Testis (tissue), 2 donors: ENCODE results near the gene CFDP1.

Experiments used
- CTCF ChIP-seq, 3 experiments: fragments of 450-650 bp in 2 of 3; fragments of 200-600 bp in 1 of 3; sonication (generic) in 1 of 3; IDR thresholded peaks; one replicate each; pipeline ENCODE4 v1.5.1; 2016 to 2019; ENCODE audit warnings: antibody characterized with exemption in 3 of 3, mild to moderate bottlenecking in 2 of 3, moderate library complexity in 1 of 3
- POLR2A ChIP-seq: fragments of 450-650 bp; IDR thresholded peaks from one replicate; pipeline ENCODE4 v1.6.1; 2017; ENCODE audit warnings: antibody characterized with exemption, mild to moderate bottlenecking, moderate library complexity

GRCh38 chr16:75340741-75341491 lies 92.4 kb downstream of the CFDP1 start:
- TF ChIP-seq CTCF (IDR thresholded peaks at IDR 0.05) = no peak
- TF ChIP-seq POLR2A = no peak
